Stimulated activated CD4-positive, alpha-beta T cell treated with anti-CD3 and anti-CD28 coated beads, Interleukin-2, amount 100 ng/mL, for 24 hours (primary cell): ENCODE results near the gene FILIP1L.

Experiments used
- DNase-seq, 2 donors: peaks; one replicate each; pipeline ENCODE4 v3.0.0-alpha.2; 2020

The FILIP1L gene

GRCh38 chr3:100006570-100007271 lies 107.6 kb downstream of the FILIP1L start:
- DNase-seq, result no peak

GRCh38 chr3:100005665-100006393 lies 108.5 kb downstream of the FILIP1L start:
- no peak for DNase-seq

- no peak for DNase-seq
These were observed 109.4 kb downstream of the FILIP1L start for GRCh38 chr3:100004931-100005330.

GRCh38 chr3:100003609-100004503 lies 110.4 kb downstream of the FILIP1L start:
- DNase-seq, result no peak

- DNase-seq, result no peak
These were observed 111.5 kb downstream of the FILIP1L start for GRCh38 chr3:100002599-100003350.

- no peak for DNase-seq
These were observed 112.6 kb downstream of the FILIP1L start for GRCh38 chr3:100001526-100002270.

GRCh38 chr3:100001083-100001482 lies 113.2 kb downstream of the FILIP1L start:
- DNase-seq, result no peak

- no peak for DNase-seq
These were observed 114.8 kb downstream of the FILIP1L start for GRCh38 chr3:99999536-99999935.

- no peak for DNase-seq
These were observed 117.0 kb downstream of the FILIP1L start for GRCh38 chr3:99997293-99997692.

- no peak for DNase-seq
These were observed 124.1 kb downstream of the FILIP1L start for GRCh38 chr3:99990179-99990578.

- DNase-seq, result no peak
These were observed 129.6 kb downstream of the FILIP1L start for GRCh38 chr3:99984668-99985067.

- no peak for DNase-seq
These were observed 130.2 kb downstream of the FILIP1L start for GRCh38 chr3:99984139-99984538.

- DNase-seq, result no peak
These were observed 131.7 kb downstream of the FILIP1L start for GRCh38 chr3:99982650-99983049.

GRCh38 chr3:99981138-99981537 lies 133.2 kb downstream of the FILIP1L start:
- DNase-seq, result no peak

GRCh38 chr3:99980606-99981005 lies 133.7 kb downstream of the FILIP1L start:
- no peak for DNase-seq

- no peak for DNase-seq
These were observed 136.1 kb downstream of the FILIP1L start for GRCh38 chr3:99978221-99978620.

- DNase-seq, result no peak
These were observed 137.7 kb downstream of the FILIP1L start for GRCh38 chr3:99976584-99976983.

- no peak for DNase-seq
These were observed 139.3 kb downstream of the FILIP1L start for GRCh38 chr3:99974989-99975388.

- DNase-seq, result no peak
These were observed 141.8 kb downstream of the FILIP1L start for GRCh38 chr3:99972380-99973104.

- DNase-seq, result no peak
These were observed 142.5 kb downstream of the FILIP1L start for GRCh38 chr3:99971761-99972160.

GRCh38 chr3:99970198-99970597 lies 144.1 kb downstream of the FILIP1L start:
- no peak for DNase-seq
